ENCODE results near the gene PLTP.
"Not testable (repeated sequence)": the region's sequence is repeated elsewhere in the genome, so short reads cannot be mapped to it uniquely, and the experiment has no call there.

The PLTP gene

GRCh38 chr20:45896641-45897161 is 15.3 kb downstream of the PLTP start:
- no peak for DNase-seq

- DNase-seq = no peak
Observed at GRCh38 chr20:45894797-45895196, 17.2 kb downstream of the PLTP start.

GRCh38 chr20:45893831-45894230 is 18.1 kb downstream of the PLTP start:
- DNase-seq = no peak

- DNase-seq = no peak
Observed at GRCh38 chr20:45892828-45893500, 19.0 kb downstream of the PLTP start.

- DNase-seq = peak in 1 of 2 experiments; percentile 9
Observed at GRCh38 chr20:45892049-45892825, 19.7 kb downstream of the PLTP start.

- peak; percentile 81 to 83 for DNase-seq
Observed at GRCh38 chr20:45890985-45891983, 20.7 kb downstream of the PLTP start, which contains the start of the genes CTSA and NEURL2. Gene CTSA, plus strand, starts transcription at chr20:45891335. Its CDS starts 234 bp downstream, at chr20:45891569. Gene NEURL2, minus strand, starts transcription at chr20:45891208. Its CDS starts 217 bp downstream, at chr20:45890991.

GRCh38 chr20:45890077-45890984 is 21.6 kb downstream of the PLTP start:
- peak; percentile 43 to 44 for DNase-seq

- DNase-seq = no peak
Observed at GRCh38 chr20:45888681-45889080, 23.3 kb downstream of the PLTP start.

- no peak for DNase-seq
Observed at GRCh38 chr20:45887346-45887715, 24.6 kb downstream of the PLTP start, which contains the start of gene SPATA25. Gene SPATA25, minus strand, starts transcription at chr20:45887622. Its CDS starts 32 bp downstream, at chr20:45887590.

- no peak for DNase-seq
Observed at GRCh38 chr20:45886590-45887345, 25.2 kb downstream of the PLTP start.

- no peak for DNase-seq
Observed at GRCh38 chr20:45883100-45883469, 28.9 kb downstream of the PLTP start.

GRCh38 chr20:45882469-45883099 is 29.4 kb downstream of the PLTP start:
- no peak for DNase-seq

- peak; percentile 97 to 98 for DNase-seq
Observed at GRCh38 chr20:45880988-45881788, 30.8 kb downstream of the PLTP start, which contains the start of gene ZSWIM1. Gene ZSWIM1, plus strand, starts transcription at chr20:45881227. Its CDS starts 1,366 bp downstream, at chr20:45882593.

- DNase-seq = no peak
Observed at GRCh38 chr20:45878076-45878761, 33.7 kb downstream of the PLTP start.

GRCh38 chr20:45874576-45874975 is 37.4 kb downstream of the PLTP start:
- no peak for DNase-seq

GRCh38 chr20:45874104-45874481 is 37.9 kb downstream of the PLTP start:
- DNase-seq = not testable (repeated sequence)

- no peak for DNase-seq
Observed at GRCh38 chr20:45873409-45874103, 38.4 kb downstream of the PLTP start.

- no peak for DNase-seq
Observed at GRCh38 chr20:45872626-45873025, 39.3 kb downstream of the PLTP start.

Data from Kasumi-1 (cell line).